HG03442 (cell line): ENCODE measurements around the gene ARHGEF3.

ENCODE experiments used
- ATAC-seq: cut with Tn5 transposase; IDR thresholded peaks from one replicate; pipeline ENCODE4 v1.9.1; 2021; ENCODE audit warnings: mild to moderate bottlenecking, moderate library complexity; ENCODE audit not compliant: unreplicated experiment

ARHGEF3 gene

GRCh38 chr3:56688191-56688590, 113.6 kb downstream of the ARHGEF3 start:
- peak; percentile 52 for ATAC-seq

- no peak for ATAC-seq
Measured at GRCh38 chr3:56684029-56684428, 117.7 kb downstream of the ARHGEF3 start.

GRCh38 chr3:56683122-56683817, 118.5 kb downstream of the ARHGEF3 start, which contains the start of gene TASOR:
TSS of gene TASOR (minus strand) at chr3:56683265. CDS start at chr3:56683006, 259 bp downstream.
- peak; percentile 84 for ATAC-seq

- peak; percentile 63 for ATAC-seq
Measured at GRCh38 chr3:56682462-56683121, 119.2 kb downstream of the ARHGEF3 start.

- ATAC-seq, result no peak
Measured at GRCh38 chr3:56681984-56682461, 119.7 kb downstream of the ARHGEF3 start.

GRCh38 chr3:56680054-56680580, 121.6 kb downstream of the ARHGEF3 start:
- ATAC-seq, result no peak
